HEK293 (cell line): ENCODE data around the gene GPER1.

ENCODE experiments used
- CTCF ChIA-PET: fragments of 350-600 bp; formaldehyde crosslinking; extraction: SDS; loops from one replicate; lab custom pipeline; 2021; ENCODE audit warnings: antibody characterized with exemption; lab: Yijun Ruan, JAX
- POLR2A ChIA-PET: fragments of 300-600 bp; formaldehyde crosslinking; extraction: SDS; loops from one replicate; lab custom pipeline; 2020; ENCODE audit warnings: antibody characterized with exemption, inconsistent platforms; lab: Yijun Ruan, JAX
- H3K27ac ChIP-seq: fragments of 200-500 bp; sonication (Bioruptor generic); 2 replicates; pipeline ENCODE4 v1.5.1; 2014; ENCODE audit warnings: low read depth, low read length, control low read depth, inconsistent platforms; ENCODE audit errors: extremely low read depth
- H3K36me3 ChIP-seq, 2 experiments: fragments of 200-500 bp in 1 of 2; sonication (Bioruptor generic) in 1 of 2; 1 replicate in 1 of 2; 2 replicates in 1 of 2; pipeline ENCODE4 v1.5.1; 2014 to 2017; ENCODE audit warnings: inconsistent platforms in 2 of 2, low read length in 2 of 2; ENCODE audit not compliant: control insufficient read depth in 2 of 2, insufficient read depth in 1 of 2
- H3K4me1 ChIP-seq: fragments of 200-500 bp; sonication (Bioruptor generic); 2 replicates; pipeline ENCODE4 v1.5.1; 2014; ENCODE audit warnings: mild to moderate bottlenecking, low read length, inconsistent platforms; ENCODE audit not compliant: control insufficient read depth, insufficient read depth
- H3K4me3 ChIP-seq: 2 replicates; pipeline ENCODE4 v1.5.1; 2011; ENCODE audit warnings: low read depth, mild to moderate bottlenecking, control low read depth, low read length, moderate library complexity
- H3K9me3 ChIP-seq: fragments of 200-500 bp; sonication (Bioruptor generic); 2 replicates; pipeline ENCODE4 v1.5.1; 2014; ENCODE audit warnings: low read depth, low read length, inconsistent platforms; ENCODE audit not compliant: control insufficient read depth, insufficient read depth
- FEZF1 ChIP-seq: fragments of 450-650 bp; formaldehyde crosslinking; IDR thresholded peaks from 2 replicates; pipeline ENCODE4 v1.5.1; 2016; ENCODE audit warnings: missing biosample characterization, missing genetic modification characterization
- SCRT2 ChIP-seq: fragments of 450-650 bp; formaldehyde crosslinking; IDR thresholded peaks from 2 replicates; pipeline ENCODE4 v1.5.1; 2016; ENCODE audit warnings: missing biosample characterization, missing genetic modification characterization
- TRIM28 ChIP-seq: IDR thresholded peaks from 2 replicates; pipeline ENCODE4 v1.6.1; 2011; ENCODE audit warnings: low read length, control low read depth, borderline replicate concordance
- YY1 ChIP-seq: fragments of 450-650 bp; formaldehyde crosslinking; IDR thresholded peaks from 2 replicates; pipeline ENCODE4 v1.5.1; 2018; ENCODE audit warnings: missing biosample characterization, missing genetic modification characterization
- ZBTB1 ChIP-seq: fragments of 450-650 bp; formaldehyde crosslinking; IDR thresholded peaks from 2 replicates; pipeline ENCODE4 v1.5.1; 2016; ENCODE audit warnings: missing biosample characterization, missing genetic modification characterization
- ZBTB17 ChIP-seq: fragments of 450-650 bp; formaldehyde crosslinking; IDR thresholded peaks from 2 replicates; pipeline ENCODE4 v1.5.1; 2016; ENCODE audit warnings: missing biosample characterization, missing genetic modification characterization
- ZNF174 ChIP-seq: fragments of 450-650 bp; formaldehyde crosslinking; IDR thresholded peaks from 2 replicates; pipeline ENCODE4 v1.5.0; 2017; ENCODE audit warnings: missing biosample characterization, mild to moderate bottlenecking, missing genetic modification characterization
- ZNF239 ChIP-seq: fragments of 450-650 bp; formaldehyde crosslinking; IDR thresholded peaks from 2 replicates; pipeline ENCODE4 v1.5.1; 2016; ENCODE audit warnings: missing biosample characterization, missing genetic modification characterization
- ZNF404 ChIP-seq: fragments of 450-650 bp; formaldehyde crosslinking; IDR thresholded peaks from 2 replicates; pipeline ENCODE4 v1.5.1; 2017; ENCODE audit warnings: missing biosample characterization, missing genetic modification characterization
- ZNF501 ChIP-seq: fragments of 450-650 bp; formaldehyde crosslinking; IDR thresholded peaks from 2 replicates; pipeline ENCODE4 v1.5.1; 2016; ENCODE audit warnings: missing biosample characterization, missing genetic modification characterization
- ZNF514 ChIP-seq: fragments of 450-650 bp; formaldehyde crosslinking; IDR thresholded peaks from 2 replicates; pipeline ENCODE4 v1.5.1; 2016; ENCODE audit warnings: missing biosample characterization, missing genetic modification characterization
- ZNF555 ChIP-seq: fragments of 450-650 bp; formaldehyde crosslinking; conservative IDR thresholded peaks from 2 replicates; pipeline ENCODE4 v1.5.1; 2017; ENCODE audit warnings: missing biosample characterization, mild to moderate bottlenecking, missing genetic modification characterization, inconsistent platforms
- ZNF600 ChIP-seq: fragments of 450-650 bp; formaldehyde crosslinking; IDR thresholded peaks from 2 replicates; pipeline ENCODE4 v1.5.1; 2016; ENCODE audit warnings: missing biosample characterization, missing genetic modification characterization
- ZNF629 ChIP-seq: fragments of 450-650 bp; formaldehyde crosslinking; IDR thresholded peaks from 2 replicates; pipeline ENCODE4 v1.5.1; 2017; ENCODE audit warnings: missing biosample characterization, missing genetic modification characterization
- ZNF660 ChIP-seq: fragments of 450-650 bp; IDR thresholded peaks from 2 replicates; pipeline ENCODE4 v1.5.1; 2018; ENCODE audit warnings: missing biosample characterization, mild to moderate bottlenecking, missing genetic modification characterization
- ZNF843 ChIP-seq: fragments of 450-650 bp; formaldehyde crosslinking; IDR thresholded peaks from 2 replicates; pipeline ENCODE4 v1.5.1; 2016; ENCODE audit warnings: missing biosample characterization, missing genetic modification characterization
- TF ChIP-seq, protein P1 (sequence below): fragments of 450-650 bp; formaldehyde crosslinking; IDR thresholded peaks from 2 replicates; pipeline ENCODE4 v1.5.1; 2016; ENCODE audit warnings: missing biosample characterization, missing genetic modification characterization
- TF ChIP-seq, protein P2 (sequence below): fragments of 450-650 bp; formaldehyde crosslinking; IDR thresholded peaks from 2 replicates; pipeline ENCODE4 v1.5.1; 2016; ENCODE audit warnings: missing biosample characterization, missing genetic modification characterization
- TF ChIP-seq, protein P3 (sequence below): fragments of 450-650 bp; formaldehyde crosslinking; IDR thresholded peaks from 2 replicates; pipeline ENCODE4 v1.5.1; 2016; ENCODE audit warnings: missing biosample characterization, missing genetic modification characterization
- TF ChIP-seq, protein P4 (sequence below): sonication (generic); formaldehyde crosslinking; IDR thresholded peaks from 2 replicates; pipeline ENCODE4 v1.8.1; 2022; ENCODE audit warnings: mild to moderate bottlenecking, moderate library complexity, missing genetic modification reagents
- TF ChIP-seq, protein P5 (sequence below): fragments of 450-650 bp; formaldehyde crosslinking; IDR thresholded peaks from 2 replicates; pipeline ENCODE4 v1.5.1; 2016; ENCODE audit warnings: missing biosample characterization, missing genetic modification characterization
- TF ChIP-seq, protein P6 (sequence below): fragments of 450-650 bp; formaldehyde crosslinking; IDR thresholded peaks from 2 replicates; pipeline ENCODE4 v1.5.1; 2016; ENCODE audit warnings: missing biosample characterization, missing genetic modification characterization

The GPER1 gene

DNA sequence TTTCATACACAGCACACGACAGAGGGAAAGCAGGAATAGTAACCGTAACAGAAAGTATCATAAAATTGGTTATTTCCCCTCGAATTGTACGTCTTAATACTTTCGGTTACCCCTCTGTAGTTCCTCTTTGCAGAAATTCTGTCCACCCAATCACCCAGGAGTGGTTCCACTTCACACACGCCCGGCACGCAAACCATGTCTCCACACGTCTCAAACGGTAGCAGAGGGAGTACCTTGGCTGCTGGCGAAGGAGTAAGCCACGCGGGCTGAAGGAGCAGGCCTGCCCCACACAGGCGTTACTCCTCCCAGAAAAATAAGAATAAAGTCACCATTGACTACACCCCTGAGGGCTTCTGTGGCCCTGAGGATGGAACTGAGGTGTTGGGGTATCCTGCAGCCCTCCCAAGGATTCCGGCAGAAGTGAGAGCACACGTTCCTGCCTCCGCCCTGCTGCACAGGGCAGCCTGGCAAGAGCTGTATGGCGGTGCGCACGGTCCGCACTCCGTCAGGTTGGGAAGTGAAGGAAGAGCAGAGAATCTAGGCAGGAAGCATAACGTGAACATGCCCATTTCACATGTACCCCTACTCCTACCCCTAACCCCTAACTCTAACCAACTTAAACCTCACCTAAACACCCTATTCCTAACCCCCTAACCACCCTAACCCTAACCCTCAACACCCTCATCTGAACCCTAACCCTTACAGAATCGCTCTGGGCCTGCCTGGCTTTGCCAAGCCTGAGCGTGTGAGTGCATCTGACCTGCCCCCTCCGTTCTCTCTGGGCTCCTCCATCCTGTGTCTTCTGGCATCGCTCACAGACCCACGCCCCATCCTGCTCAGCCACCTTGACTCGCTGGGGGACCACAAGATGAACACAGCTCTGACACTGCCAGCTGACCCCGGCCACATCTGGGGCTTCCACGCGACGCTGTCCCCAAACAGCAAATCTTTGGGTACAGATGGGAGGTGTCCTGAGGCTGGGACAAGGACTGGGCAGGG, 25.3 kb upstream of the GPER1 start:
- Histone ChIP-seq H3K36me3 (peaks cover 0 to 5% of the 10 kb centered on the region in 2 experiments; a peak in 1 of 3 replicates), H3K27ac (no peak overlapping the region), H3K4me1 (no peaks in the 10 kb centered on the region), H3K9me3 (no peaks in the 10 kb centered on the region), H3K4me3 (no peak overlapping the region)
- ChIA-PET CTCF (interaction anchor here (4.1 kb wide), 1 partner anchor 68 kb away, joined by 149 read pairs; no protein-coding TSS in a partner anchor), POLR2A (no interaction called here)
- TF ChIP-seq ZBTB17 (tag by site-specific recombination) = 0 out of 2 replicates have a peak, but pooled peaks have one; percentile 46
- TF ChIP-seq ZNF239 (tag by site-specific recombination) = no peak
- TF ChIP-seq, protein P1, sequence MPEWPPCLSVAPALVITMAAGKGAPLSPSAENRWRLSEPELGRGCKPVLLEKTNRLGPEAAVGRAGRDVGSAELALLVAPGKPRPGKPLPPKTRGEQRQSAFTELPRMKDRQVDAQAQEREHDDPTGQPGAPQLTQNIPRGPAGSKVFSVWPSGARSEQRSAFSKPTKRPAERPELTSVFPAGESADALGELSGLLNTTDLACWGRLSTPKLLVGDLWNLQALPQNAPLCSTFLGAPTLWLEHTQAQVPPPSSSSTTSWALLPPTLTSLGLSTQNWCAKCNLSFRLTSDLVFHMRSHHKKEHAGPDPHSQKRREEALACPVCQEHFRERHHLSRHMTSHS = no peak
- no peak for TF ChIP-seq FEZF1 (tag by site-specific recombination)
- TF ChIP-seq ZNF600 (tag by site-specific recombination) = 0 out of 2 replicates have a peak, but pooled peaks have one; percentile 20

DNA sequence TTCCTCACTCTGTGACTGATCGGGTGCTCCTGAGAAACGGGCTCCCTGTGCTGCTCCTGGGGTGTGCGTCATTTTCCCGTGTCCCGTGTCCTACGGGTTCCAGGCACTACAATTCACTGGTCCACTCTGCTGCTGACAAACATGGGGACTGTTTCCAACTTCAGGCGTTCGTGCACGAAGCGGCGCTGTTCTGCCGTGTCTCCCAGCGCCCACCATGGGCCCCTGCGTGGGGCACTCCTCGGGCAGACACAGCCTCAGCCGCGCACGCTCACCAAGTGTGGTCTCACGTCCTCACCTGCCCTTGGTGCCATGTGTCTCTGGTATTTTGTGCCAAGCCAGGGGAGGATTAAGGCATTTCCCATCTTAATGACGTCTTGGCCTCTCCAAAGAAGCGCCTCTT, 24.6 kb upstream of the GPER1 start:
- TF ChIP-seq YY1 (tag by site-specific recombination) (no peak), TRIM28 (no peak)
- Histone ChIP-seq H3K4me1 (no peaks in the 10 kb centered on the region), H3K36me3 (no peaks in the 10 kb centered on the region), H3K4me3 (no peak overlapping the region), H3K27ac (no peak overlapping the region), H3K9me3 (no peaks in the 10 kb centered on the region)
- POLR2A ChIA-PET = no interaction called here
- CTCF ChIA-PET = interaction anchor here (0.6 to 4.1 kb wide), 2 partner anchors 69 to 653 kb away, joined by 3 to 149 read pairs; no protein-coding TSS in a partner anchor

DNA sequence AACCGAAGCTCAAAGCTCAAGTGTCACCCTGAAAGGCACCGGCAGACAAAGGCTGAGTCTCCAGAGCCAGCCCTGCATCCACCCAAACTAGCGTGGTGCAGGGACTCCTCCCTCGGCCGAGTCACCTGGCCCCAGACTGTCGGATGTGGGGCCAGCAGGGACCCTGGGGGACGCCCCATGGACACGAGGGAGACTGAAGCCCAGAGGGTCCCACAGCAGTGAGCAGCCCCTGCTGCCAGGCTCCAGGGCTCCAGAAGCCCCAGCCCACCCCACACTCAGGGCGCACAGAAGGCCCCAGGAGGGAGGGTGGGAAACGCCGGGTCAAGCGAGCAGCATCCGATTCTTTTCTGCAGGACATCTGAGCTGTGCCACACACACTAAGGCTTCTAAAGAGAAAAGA, 23.3 kb upstream of the GPER1 start:
- no peaks in the 10 kb centered on the region for H3K4me1 ChIP-seq
- no peaks in the 10 kb centered on the region for H3K36me3 ChIP-seq
- H3K4me3 ChIP-seq = no peak overlapping the region
- POLR2A ChIA-PET = interaction anchor here (2.4 kb wide), 1 partner anchor 72 kb away, joined by 12 read pairs; no protein-coding TSS in a partner anchor
- CTCF ChIA-PET = interaction anchor here (0.6 to 4.1 kb wide), 16 partner anchors 17 to 743 kb away, joined by 3 to 149 read pairs (median 8); partner anchors contain the start of genes COX19, CYP2W1 and GPR146
- H3K27ac ChIP-seq = no peak overlapping the region
- H3K9me3 ChIP-seq = no peaks in the 10 kb centered on the region
- TF ChIP-seq, protein P1 = no peak
- no peak for TF ChIP-seq ZNF404 (tag by site-specific recombination)
- TF ChIP-seq ZNF555 = no peak
- TF ChIP-seq, protein P2, sequence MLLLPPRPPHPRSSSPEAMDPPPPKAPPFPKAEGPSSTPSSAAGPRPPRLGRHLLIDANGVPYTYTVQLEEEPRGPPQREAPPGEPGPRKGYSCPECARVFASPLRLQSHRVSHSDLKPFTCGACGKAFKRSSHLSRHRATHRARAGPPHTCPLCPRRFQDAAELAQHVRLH (tag by site-specific recombination) = no peak
- TF ChIP-seq, protein P3, sequence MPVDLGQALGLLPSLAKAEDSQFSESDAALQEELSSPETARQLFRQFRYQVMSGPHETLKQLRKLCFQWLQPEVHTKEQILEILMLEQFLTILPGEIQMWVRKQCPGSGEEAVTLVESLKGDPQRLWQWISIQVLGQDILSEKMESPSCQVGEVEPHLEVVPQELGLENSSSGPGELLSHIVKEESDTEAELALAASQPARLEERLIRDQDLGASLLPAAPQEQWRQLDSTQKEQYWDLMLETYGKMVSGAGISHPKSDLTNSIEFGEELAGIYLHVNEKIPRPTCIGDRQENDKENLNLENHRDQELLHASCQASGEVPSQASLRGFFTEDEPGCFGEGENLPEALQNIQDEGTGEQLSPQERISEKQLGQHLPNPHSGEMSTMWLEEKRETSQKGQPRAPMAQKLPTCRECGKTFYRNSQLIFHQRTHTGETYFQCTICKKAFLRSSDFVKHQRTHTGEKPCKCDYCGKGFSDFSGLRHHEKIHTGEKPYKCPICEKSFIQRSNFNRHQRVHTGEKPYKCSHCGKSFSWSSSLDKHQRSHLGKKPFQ (tag by site-specific recombination) = no peak
- no peak for TF ChIP-seq ZNF629
- TF ChIP-seq, protein P4, sequence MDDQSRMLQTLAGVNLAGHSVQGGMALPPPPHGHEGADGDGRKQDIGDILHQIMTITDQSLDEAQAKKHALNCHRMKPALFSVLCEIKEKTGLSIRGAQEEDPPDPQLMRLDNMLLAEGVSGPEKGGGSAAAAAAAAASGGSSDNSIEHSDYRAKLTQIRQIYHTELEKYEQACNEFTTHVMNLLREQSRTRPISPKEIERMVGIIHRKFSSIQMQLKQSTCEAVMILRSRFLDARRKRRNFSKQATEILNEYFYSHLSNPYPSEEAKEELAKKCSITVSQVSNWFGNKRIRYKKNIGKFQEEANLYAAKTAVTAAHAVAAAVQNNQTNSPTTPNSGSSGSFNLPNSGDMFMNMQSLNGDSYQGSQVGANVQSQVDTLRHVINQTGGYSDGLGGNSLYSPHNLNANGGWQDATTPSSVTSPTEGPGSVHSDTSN (CRISPR knock-in tag) = no peak
- no peak for TF ChIP-seq ZNF514 (tag by site-specific recombination)
- no peak for TF ChIP-seq ZBTB1 (tag by site-specific recombination)
- TF ChIP-seq SCRT2 (tag by site-specific recombination) = no peak
- no peak for TF ChIP-seq ZNF501 (tag by site-specific recombination)
- TF ChIP-seq TRIM28 = no peak
- TF ChIP-seq ZNF843 (tag by site-specific recombination) = no peak
- TF ChIP-seq, protein P5, sequence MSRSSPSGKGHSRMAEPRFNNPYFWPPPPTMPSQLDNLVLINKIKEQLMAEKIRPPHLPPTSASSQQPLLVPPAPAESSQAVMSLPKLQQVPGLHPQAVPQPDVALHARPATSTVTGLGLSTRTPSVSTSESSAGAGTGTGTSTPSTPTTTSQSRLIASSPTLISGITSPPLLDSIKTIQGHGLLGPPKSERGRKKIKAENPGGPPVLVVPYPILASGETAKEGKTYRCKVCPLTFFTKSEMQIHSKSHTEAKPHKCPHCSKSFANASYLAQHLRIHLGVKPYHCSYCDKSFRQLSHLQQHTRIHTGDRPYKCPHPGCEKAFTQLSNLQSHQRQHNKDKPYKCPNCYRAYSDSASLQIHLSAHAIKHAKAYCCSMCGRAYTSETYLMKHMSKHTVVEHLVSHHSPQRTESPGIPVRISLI (tag by site-specific recombination) = no peak
- TF ChIP-seq, protein P6, sequence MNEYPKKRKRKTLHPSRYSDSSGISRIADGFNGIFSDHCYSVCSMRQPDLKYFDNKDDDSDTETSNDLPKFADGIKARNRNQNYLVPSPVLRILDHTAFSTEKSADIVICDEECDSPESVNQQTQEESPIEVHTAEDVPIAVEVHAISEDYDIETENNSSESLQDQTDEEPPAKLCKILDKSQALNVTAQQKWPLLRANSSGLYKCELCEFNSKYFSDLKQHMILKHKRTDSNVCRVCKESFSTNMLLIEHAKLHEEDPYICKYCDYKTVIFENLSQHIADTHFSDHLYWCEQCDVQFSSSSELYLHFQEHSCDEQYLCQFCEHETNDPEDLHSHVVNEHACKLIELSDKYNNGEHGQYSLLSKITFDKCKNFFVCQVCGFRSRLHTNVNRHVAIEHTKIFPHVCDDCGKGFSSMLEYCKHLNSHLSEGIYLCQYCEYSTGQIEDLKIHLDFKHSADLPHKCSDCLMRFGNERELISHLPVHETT (tag by site-specific recombination) = no peak
- TF ChIP-seq ZNF660 (tag by site-specific recombination) = no peak
- TF ChIP-seq ZNF174 (tag by site-specific recombination) = no peak
